ENCODE data around the gene ZBTB1. TPM values are rescaled to one million over a fixed set of nuclear protein-coding genes. Genes with fewer than 3 reads are reported as not detected.

ZBTB1 gene
- total and polyA plus RNA-seq, 12 donors = 15.1 to 38.1 (median 28.2) TPM

GRCh38 chr14:64509036-64509435 is 4.5 kb downstream of the ZBTB1 start:
- whole genome bisulfite sequencing, 4 donors = 91 to 97% (median 93%) methylated on average over 8 of the region's 8 CpGs
- Histone ChIP-seq H3K27me3 (no peaks in the 10 kb centered on the region), H3K27ac (no peak overlapping the region), H3K4me1 (replicated peaks in 1 of 2) (peaks cover 17 to 70% of the 10 kb centered on the region in 2 donors), H3K4me3 (no peak overlapping the region), H3K36me3 (replicated peaks in 1 of 2) (no peaks in the 10 kb centered on the region), H3K9me3 (replicated peaks in 1 of 3) (no peaks in the 10 kb centered on the region)
- intact Hi-C loops (cut with DNase I) = no loop called here
- no peak for DNase-seq
- no peak for TF ChIP-seq POLR2A (IDR thresholded peaks at IDR 0.05)
- no peak for TF ChIP-seq CTCF (IDR thresholded peaks at IDR 0.05)

- 17 to 20% (median 18%) methylated on average over 4 of the region's 4 CpGs for WGBS, 4 donors
- DNase-seq = peak; percentile 53 to 90 (median 69)
- TF ChIP-seq CTCF (IDR thresholded peaks at IDR 0.05) (peak; percentile 80 to 95 (median 86)), POLR2A (IDR thresholded peaks at IDR 0.05) (no peak)
- Histone ChIP-seq H3K27ac (peak overlapping the region in 2 of 5 donors; percentile 6 to 39), H3K36me3 (replicated peaks in 1 of 2) (no peaks in the 10 kb centered on the region), H3K9me3 (replicated peaks in 1 of 3) (no peaks in the 10 kb centered on the region), H3K4me1 (replicated peaks in 1 of 2) (peaks cover 16 to 77% of the 10 kb centered on the region in 2 donors), H3K4me3 (no peak overlapping the region), H3K27me3 (no peaks in the 10 kb centered on the region)
- intact Hi-C loops (cut with DNase I) = no loop called here
These were observed 6.5 kb downstream of the ZBTB1 start for GRCh38 chr14:64510825-64511671.

GRCh38 chr14:64513271-64513670 is 8.7 kb downstream of the ZBTB1 start:
- no peaks in the 10 kb centered on the region for H3K27me3 ChIP-seq
- no peak overlapping the region for H3K27ac ChIP-seq
- WGBS, 4 donors = 92 to 96% (median 94%) methylated on average over 2 of the region's 2 CpGs
- no peaks in the 10 kb centered on the region for H3K9me3 ChIP-seq (replicated peaks in 1 of 3)
- no peak overlapping the region for H3K4me3 ChIP-seq
- intact Hi-C loops (cut with DNase I) = no loop called here
- H3K36me3 ChIP-seq (replicated peaks in 1 of 2) = no peaks in the 10 kb centered on the region
- DNase-seq = no peak
- no peak for TF ChIP-seq POLR2A (IDR thresholded peaks at IDR 0.05)
- TF ChIP-seq CTCF (IDR thresholded peaks at IDR 0.05) = no peak
- H3K4me1 ChIP-seq (replicated peaks in 1 of 2) = peaks cover 5 to 55% of the 10 kb centered on the region in 2 donors

- intact Hi-C loops (cut with DNase I) = no loop called here
- H3K9me3 ChIP-seq (replicated peaks in 1 of 3) = no peaks in the 10 kb centered on the region
- TF ChIP-seq POLR2A (IDR thresholded peaks at IDR 0.05) = no peak
- TF ChIP-seq CTCF (IDR thresholded peaks at IDR 0.05) = no peak
- peaks cover 5 to 42% of the 10 kb centered on the region in 2 donors for H3K4me1 ChIP-seq (replicated peaks in 1 of 2)
- no peak overlapping the region for H3K27ac ChIP-seq
- 38 to 40% (median 39%) methylated on average over 1 of the region's 1 CpG for WGBS, 4 donors
- H3K36me3 ChIP-seq (replicated peaks in 1 of 2) = no peaks in the 10 kb centered on the region
- no peak for DNase-seq
- H3K27me3 ChIP-seq = no peaks in the 10 kb centered on the region
- no peak overlapping the region for H3K4me3 ChIP-seq
These were observed 10.5 kb downstream of the ZBTB1 start for GRCh38 chr14:64515053-64515452.

Data from adrenal gland (tissue), 12 donors.